CD1c-positive myeloid dendritic cell (primary cell): ENCODE measurements around the gene FOXK1.

Experiments
- DNase-seq: peaks from one replicate; pipeline ENCODE4 v3.0.0-alpha.2; 2016; ENCODE audit errors: extremely low spot score

The FOXK1 gene

DNA sequence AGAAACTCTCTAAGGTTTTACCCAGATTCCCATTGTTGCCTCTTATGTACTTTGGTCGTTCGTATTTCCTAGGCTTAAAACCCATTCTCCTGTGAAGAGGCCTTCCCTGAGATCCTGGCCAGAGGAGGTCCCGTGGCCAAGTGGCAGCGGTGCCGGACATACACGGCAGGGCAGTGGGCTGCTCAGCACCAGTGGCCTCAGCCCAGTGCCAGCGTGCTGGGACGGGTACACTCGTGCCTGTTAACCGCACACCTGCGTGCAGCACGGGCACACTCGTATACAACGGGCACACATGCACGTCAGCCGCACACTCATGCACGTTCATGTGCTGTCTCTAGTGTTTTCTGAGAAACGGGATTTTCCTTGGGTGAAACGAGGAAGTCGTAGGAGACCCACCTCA, 40.2 kb downstream of the FOXK1 start:
- no peak for DNase-seq

DNA sequence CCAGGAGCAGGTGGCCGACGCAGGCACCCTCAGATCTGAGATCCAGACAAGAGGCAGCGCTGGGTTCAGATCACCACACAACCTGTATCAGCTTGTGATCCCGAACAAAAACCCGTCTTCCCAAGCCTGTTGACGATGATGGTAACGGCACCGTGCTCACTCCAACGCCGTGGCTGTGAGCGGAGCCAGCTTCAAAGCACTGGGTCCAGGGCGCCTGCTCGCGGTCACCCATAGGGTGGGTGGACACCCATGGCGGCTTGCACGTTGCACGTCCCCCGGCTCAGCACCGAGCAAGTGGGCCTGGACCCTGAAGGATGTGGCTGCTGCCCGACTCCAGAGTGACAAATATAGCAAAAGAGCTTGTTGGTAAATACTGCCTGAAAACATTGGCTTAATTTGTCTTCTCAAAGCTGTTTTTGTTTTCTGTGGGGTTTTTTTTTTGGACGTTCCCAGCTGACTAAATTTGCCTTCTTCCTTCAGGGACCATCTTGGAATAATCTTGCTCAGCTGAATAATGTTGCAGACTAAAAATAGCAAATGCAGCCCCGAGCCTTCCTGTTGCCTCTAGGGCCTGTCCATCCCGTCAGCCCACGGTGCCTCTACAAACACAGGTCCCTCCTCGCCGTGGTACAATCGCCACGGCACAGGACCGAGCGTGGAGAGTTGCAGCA, 41.0 kb downstream of the FOXK1 start:
- no peak for DNase-seq

DNA sequence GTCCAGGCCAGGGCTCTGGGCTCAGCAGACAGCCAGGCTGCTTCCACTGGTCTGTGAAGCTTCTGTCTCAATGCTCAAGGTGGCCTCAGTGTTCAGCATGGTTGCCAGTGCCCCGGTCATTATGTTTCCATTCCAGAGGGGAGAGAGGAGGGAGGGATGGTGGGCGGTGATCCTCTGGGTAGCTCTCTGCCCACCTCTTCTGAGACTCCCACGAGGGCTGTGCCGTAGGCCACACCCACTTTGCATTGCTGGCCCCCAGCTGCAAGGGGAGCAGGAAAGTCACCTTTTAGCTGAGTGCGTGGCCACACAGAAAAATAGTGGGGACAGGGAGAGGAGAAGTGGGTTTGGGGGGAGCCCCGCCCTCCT, 42.5 kb downstream of the FOXK1 start:
- no peak for DNase-seq

DNA sequence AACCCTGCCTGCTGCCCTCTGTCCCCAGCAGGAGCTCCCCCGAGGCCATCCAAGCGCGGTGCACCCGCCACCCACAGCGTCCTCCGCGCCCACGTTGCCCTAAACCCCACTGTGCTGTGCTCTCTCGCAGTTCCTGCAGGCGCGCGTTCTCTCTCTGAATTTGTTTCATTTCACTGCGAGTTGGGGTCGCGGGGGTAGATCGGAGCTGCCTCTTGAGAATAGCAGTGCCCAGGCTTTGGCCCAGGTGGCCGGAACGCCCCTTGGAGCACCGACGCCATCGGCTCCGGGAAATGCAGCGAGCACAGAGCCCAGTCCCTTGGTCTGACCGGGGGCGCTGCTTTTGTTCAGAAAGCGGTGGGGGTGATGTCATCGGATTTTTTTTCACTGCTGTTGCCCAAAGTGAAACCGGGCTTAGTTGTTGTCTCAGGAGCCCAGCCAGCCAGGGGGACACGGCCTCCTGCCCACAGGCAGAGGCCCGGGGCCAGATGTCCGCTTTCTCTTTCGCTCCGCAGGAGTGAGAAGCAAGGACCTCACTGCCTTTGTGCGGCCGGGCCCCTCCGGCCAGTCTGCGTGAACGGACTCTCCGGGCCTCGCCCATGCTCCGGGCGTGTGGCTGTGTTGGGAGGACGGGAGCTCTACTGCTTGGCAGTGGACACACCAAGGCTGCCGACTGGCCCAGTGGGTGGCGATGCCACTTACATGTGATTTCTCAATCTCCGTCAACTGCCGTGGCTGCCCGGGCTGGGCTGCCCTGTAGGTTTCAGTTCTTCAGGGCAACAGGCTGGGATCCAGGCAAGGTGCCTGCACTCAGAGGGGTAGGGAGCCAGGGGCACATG, 43.1 kb downstream of the FOXK1 start:
- peak; percentile 92 for DNase-seq

DNA sequence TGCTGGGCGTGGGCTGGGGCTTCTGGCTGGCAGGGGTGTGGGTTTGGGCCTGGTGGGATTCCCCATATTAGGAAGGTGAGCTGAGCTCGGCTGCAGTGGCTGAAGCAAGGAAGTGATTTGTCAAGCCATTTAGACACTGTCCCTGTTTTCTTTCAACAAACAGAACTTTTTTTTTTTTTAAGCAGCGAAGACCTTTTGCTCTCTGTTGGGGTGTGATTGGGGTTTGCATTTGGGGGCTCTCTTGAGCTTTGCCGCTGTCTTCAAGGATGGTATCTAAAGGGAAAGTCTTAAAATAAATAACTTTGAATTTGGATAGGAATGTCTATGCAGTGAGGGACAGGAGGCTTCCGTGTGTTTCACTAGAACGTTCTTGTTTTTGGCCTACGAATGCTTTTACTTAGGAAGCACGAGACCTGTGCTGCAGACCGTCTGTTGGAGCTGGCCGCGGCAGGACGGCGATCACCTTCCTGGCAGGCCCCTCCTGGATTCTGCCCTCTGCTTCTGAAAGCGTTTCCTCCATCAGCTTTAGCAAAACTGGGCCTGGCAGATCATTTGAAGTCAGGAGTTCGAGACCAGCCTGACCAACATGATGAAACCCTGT, 43.9 kb downstream of the FOXK1 start:
- no peak for DNase-seq

DNA sequence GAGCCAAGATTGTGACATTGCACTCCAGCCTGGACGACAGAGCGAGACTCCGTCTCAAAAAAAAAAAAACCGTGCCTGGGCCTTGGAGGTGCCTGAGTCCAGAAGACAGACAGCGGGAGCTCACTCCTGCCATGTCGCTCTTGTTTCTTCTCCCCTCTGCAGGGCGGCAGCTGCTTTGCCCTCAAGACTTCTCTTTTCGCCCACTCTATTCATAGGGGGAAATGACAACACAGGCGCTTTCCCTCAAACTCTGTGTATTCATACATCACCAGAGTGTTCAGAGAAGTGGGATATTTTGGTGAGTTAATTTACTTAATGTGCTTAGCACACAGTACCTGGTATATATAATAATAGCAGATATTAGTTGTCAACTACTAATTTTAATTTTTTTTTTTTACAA, 44.5 kb downstream of the FOXK1 start:
- peak; percentile 91 for DNase-seq

DNA sequence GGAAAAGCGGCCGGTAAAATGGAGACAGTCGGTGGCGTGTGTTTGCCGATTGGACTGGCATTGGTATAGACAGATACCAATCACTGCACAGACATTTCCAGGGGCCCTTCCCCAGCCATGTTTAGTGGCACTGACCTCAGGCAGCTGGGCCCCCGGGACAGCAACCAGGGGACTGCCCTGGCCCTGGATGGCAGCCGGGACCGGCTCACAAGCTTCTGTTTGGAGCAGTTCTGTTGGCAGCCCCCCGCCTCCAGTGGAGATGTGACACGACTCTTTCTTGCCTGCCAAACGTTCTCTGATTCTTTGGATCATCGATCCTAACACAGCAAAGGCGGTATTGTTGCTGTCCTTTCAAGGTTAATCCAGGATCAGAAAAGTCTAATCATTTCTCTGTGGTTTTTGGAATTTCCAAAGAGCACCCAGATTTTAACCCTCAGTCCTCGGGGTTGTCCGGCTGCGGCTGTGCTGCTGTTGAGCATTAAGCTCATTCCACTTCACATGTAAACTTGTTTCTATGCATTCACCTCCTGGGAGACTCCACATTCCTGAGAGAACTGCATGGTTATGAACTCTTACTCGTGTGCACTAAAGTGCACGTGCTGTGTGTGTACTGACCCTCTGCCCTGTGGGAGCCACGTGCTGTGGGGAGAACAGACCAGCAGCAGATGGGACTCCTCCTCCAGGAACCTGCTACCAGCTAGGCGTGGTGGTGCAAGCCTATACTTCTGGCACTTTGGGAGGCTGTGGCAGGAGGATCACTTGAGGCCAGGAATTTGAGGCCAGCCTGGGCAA, 46.0 kb downstream of the FOXK1 start:
- no peak for DNase-seq

DNA sequence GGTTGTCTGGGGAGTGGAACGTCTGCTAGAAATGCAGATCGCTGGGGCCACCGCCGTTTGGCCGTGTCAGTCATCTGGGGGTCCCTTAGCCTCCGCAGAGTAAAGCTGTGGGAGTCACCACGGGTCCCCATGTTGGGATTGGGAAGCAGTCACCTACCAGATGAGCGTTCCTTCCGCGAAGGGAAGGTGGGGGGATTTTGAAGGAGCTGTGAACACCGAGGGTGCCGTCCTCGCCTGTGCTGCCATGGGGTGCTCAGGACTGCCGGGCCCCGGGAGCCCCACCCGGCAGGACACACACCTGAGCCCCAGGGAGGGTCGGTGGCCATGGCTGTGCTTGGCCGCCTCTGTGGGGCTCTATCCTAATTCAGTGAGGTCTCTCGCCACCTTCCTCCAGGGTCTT, 47.2 kb downstream of the FOXK1 start:
- no peak for DNase-seq

DNA sequence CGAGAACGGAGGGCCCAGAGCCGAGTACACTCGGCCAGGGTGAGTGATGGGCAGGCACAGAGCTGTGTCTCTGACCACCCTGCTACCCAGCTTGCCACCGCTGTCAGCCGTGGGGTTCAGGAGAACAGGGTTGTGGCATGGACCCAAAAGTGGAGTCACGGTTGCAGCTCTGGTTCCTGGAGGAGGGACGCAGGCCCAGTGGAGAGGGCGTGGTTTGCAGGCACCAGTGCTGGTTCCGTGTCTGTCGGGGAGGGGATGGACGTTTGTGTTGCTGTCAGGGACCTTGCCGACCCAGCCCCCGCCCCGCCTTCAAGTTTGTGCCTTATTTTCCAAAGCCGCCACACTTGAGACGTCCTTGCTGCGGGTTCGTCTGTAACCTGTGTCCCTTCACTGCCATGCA, 48.2 kb downstream of the FOXK1 start:
- DNase-seq, result no peak

DNA sequence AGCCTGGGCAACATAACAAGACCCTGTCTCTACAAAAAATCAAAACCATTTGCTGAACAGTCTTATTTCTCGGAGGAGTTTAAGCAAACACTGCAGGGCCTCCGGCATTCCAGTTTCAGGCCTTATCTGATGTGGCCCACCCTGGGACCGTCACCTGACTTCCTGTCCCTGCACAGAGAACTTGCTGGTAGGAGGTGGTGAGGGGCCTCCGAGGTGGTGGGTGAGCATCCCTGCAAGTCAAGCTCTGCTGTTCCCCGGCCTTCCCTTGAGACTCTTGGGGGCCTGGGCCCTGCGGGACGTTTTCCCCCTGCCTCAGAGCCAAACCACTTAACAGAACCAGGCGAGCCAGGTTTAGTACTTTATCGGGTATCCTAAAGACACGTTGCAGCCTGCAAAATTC, 48.9 kb downstream of the FOXK1 start:
- no peak for DNase-seq

DNA sequence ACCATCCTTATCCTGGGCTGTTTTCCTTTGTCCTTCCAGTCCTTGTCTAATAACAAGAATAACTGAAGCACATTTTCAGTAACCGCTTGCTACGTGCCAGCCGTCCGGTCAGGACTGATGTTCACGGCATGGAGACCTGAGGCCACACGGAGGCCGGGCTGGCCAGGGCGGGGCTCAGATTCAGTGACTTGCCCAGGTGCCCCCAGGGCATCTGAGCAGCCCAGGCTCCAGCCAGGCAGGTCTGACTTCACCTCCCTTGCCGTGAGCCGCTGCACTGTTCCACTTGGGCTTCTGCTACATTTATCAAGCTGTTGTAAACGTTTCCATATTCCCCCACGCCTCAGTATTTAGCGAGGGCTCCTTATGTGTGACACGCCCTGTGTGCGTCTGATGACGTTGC, 49.7 kb downstream of the FOXK1 start:
- DNase-seq, result no peak

DNA sequence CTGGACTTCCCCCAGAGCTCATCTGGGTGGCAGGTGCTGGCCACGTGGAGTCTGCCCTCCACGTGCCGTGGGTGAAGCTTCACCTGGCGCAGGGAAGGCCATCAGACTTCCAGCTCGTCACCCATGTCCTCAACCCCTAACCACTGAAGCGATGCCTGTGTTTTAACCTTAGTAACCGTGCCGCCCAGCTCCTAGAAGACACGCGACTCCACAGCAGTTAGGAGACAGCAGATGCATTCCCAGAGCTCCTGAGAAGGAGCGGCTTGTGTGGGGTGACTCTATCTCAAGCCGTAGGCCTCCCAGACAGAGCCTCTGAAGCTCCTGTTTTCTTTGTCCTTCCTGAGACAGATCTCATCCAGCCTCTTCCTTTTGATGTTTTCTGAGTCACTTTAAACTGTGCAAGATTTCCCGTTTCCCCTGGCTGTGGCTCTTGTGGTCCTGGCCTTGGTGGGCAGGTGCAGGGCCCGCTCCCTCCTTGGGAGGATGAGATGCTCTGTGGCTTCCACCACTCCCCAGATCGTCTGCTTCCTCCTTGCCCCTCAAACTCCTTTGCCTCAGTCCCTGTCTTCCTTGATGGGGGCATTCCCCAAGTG, 51.9 kb downstream of the FOXK1 start:
- DNase-seq, result no peak

DNA sequence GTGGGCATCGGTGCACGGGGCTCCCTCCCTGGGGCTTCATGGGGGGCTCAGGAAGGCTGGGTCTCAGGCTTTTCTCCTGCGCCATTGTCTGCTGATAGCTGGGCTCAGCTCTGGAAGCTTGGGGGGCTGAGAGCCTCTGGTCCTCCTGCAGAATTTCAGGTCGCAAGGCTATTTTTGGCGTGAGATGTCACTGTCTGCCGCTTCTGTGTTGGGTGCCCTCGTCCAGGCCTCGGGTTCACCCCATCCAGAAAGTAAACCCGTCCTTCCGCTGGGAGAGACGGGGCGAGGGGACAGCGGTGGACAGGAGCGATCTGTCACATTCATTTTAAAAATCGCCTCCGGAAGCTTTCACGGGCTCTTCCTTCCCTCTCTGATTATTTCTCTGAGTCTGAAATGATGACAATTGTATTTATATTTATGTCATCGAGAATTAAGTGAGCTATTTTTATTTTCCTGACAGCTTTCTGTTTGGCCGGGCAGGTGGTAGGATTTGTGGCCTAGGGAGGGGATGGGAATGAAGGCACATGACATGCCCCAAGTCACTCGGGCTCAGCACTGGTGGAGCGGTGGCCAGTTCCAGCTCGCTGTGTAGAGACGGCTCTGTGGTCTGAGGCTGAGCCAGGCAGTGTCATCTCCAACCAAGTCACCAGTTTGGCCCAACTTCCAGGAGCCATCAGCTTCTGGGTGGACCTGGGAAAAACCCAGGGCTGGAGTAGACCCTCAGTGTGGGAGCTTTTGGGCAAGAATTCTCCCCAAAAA, 52.7 kb downstream of the FOXK1 start:
- no peak for DNase-seq

DNA sequence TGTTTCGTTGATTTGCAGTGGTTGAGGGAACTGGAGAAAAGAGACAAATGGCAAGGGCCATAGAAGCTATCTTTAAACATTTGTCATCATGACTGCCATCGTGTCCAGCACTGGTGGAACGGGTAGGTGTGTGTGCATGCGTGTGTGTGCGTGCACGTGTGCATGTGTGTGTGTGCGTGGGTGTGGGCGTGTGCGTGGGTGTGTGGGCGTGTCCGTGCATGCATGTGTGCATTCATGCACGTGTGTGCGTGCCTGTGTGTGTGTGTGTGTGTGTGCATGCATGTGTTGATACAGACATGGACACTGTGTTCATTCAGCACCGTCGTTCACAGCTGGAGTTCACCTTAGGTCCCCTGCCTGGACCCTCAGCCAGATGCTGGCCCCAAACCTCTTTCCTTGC, 55.2 kb downstream of the FOXK1 start:
- no peak for DNase-seq

DNA sequence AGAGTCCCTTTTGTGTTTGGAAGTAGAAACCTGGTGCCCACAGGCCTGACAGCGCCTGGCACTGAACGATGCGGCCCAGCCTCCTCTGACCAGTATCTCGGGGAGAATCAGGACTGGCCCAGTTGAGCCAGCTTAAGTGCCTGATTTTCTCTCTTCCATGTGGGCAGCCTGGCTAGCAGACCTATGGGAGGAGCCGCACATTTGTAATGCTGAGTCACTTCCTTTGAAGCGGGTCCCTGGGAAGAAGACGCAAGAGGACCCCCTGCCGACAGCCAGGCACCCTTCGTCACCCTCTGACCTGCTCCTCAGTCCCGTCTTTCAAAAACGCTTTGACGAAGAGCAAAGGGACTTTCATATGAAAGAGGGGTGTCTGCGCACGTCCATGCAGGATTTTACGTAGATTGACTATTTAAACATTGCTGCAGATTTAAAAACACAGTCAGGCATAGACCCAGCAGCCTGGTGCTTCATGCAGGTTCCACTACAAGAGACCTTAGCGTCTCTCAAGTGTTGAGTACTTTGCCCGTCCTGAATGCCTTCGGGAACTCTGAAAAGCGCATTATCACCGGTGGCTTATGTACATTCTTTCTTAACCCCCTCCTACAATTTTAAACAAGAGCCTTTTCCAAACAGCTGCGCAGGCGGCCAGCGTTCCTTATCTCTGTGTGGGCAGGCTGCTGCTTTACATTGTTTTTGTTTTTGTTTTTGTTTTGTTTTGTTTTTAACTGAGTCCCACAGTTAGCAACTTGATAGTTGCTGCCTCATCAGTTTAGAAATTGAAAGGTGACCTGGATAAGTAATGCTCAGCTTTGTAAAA, 56.8 kb downstream of the FOXK1 start:
- peak; percentile 67 for DNase-seq

DNA sequence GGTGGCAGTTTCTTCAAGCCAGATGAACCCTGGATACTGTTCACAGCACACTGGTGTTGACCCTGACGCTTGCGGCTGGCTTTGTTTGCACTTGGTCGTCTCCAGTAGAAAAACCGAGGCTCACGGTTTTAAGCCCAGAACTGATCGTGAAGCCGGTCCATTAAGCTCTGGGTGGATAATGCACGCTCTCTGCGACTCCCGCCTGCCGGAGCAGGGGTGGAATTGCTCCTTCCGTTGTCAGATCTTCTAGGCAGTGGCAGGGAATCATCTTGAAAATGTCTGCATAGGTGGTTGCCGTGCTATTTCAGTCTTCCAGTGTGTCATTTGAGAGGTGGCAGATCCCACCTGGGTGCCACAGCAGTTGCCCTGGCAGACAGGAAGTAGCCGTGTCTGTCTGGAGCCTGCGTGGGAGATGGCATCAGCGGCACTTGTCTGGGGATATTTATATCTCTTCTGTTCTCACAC, 57.5 kb downstream of the FOXK1 start:
- DNase-seq, result peak; percentile 53

DNA sequence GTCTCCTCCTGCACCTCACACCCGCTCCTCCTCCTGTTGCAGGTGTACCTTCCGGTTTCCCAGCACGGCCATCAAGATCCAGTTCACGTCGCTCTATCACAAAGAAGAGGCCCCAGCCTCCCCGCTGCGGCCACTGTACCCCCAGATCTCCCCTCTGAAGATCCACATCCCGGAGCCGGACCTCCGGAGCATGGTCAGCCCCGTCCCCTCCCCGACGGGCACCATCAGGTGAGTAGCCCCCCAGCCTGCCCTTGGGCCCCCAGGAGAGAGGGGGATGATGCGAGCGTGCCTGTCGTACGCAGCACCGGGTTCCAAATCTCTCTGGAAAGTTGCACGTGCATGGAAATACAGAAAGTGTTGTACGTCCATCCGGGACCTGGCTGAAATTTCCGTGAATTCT, 58.7 kb downstream of the FOXK1 start:
- no peak for DNase-seq

DNA sequence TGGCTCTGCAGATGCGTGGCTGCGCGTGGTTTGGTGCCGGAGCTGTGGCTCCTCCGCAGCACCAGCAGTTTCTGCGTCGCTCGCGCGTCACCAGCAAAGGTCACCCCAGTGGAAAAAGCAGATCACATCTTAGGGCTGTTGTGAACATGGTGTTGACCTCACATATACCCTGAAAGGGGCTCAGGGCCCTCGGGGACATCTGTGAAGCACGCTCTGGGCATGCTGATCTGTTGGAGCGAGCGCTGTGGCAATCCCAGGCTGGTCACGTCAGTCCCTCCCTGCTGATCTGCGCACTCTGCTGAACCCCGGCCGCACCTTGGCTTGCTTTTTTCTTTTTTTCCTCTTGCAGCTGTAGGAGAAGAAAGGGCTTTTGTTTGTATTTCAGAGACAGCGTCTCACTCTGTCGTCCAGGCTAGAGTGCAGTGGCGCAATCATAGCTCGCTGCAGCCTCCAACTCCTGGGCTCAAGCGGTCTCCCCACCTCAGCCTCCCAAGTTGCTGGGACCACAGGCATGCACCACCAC, 60.0 kb downstream of the FOXK1 start:
- DNase-seq, result no peak

DNA sequence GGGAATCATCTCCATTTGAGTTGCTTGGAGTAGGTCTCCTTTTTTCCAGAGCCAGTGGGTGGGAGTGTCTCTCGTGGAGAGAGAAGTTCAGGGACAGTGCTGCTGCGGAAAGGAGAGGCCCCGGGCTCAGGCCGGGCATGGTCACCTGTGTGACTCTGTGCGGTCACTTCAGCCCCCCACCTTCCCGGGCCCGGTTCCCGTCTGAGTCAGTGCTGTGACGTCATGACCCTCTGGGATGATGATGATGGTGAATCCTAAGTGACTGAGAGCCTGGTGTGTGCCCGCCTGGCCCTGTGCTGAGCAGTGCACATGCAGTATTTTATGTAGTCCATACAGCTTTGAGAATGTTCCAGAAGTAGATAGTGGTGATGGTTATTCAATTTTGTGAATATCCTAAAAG, 60.8 kb downstream of the FOXK1 start:
- DNase-seq, result no peak
